Endodermal cell (in vitro differentiated cells): ENCODE data around the gene GPA33. TPM values are rescaled to one million over a fixed set of nuclear protein-coding genes. Genes with fewer than 3 reads are reported as not detected.

Experiments
- DNase-seq: peaks from one replicate; pipeline ENCODE4 v3.0.0-alpha.2; 2017
- H3K27ac ChIP-seq: 2 replicates; pipeline ENCODE4 v1.5.1; 2013; ENCODE audit warnings: mild to moderate bottlenecking, low read depth, low read length, moderate library complexity
- H3K27me3 ChIP-seq: 2 replicates; pipeline ENCODE4 v1.6.1; 2013; ENCODE audit warnings: mild to moderate bottlenecking, low read length, moderate library complexity; ENCODE audit not compliant: insufficient read depth, control insufficient read depth, poor library complexity, severe bottlenecking
- H3K36me3 ChIP-seq: 2 replicates; pipeline ENCODE4 v1.7.0; 2013; ENCODE audit warnings: mild to moderate bottlenecking, low read length, moderate library complexity; ENCODE audit not compliant: control insufficient read depth, insufficient read depth
- H3K4me1 ChIP-seq: one replicate; pipeline ENCODE4 v1.7.0; 2013; ENCODE audit warnings: low read length; ENCODE audit not compliant: control insufficient read depth, insufficient read depth
- H3K4me3 ChIP-seq: 2 replicates; pipeline ENCODE4 v1.5.1; 2013; ENCODE audit warnings: mild to moderate bottlenecking, low read length, moderate library complexity
- H3K9ac ChIP-seq: 2 replicates; pipeline ENCODE4 v1.6.1; 2013; ENCODE audit warnings: mild to moderate bottlenecking, low read length, moderate library complexity; ENCODE audit not compliant: poor library complexity, severe bottlenecking; ENCODE audit errors: extremely low read depth
- H3K9me3 ChIP-seq: 2 replicates; pipeline ENCODE4 v1.6.1; 2013; ENCODE audit warnings: mild to moderate bottlenecking, low read length, moderate library complexity; ENCODE audit not compliant: control insufficient read depth
- H3K27ac Mint-ChIP-seq: 2 replicates; pipeline ENCODE4 v1.8.0; 2020; ENCODE audit warnings: mixed read lengths
- H3K27me3 Mint-ChIP-seq: 2 replicates; pipeline ENCODE4 v1.8.0; 2021; ENCODE audit warnings: mild to moderate bottlenecking, mixed read lengths; ENCODE audit not compliant: insufficient read depth
- H3K36me3 Mint-ChIP-seq: 2 replicates; pipeline ENCODE4 v1.8.0; 2020; ENCODE audit warnings: low read depth, mixed read lengths
- H3K4me1 Mint-ChIP-seq: 2 replicates; pipeline ENCODE4 v1.8.0; 2020; ENCODE audit warnings: mixed read lengths
- H3K4me3 Mint-ChIP-seq: 2 replicates; pipeline ENCODE4 v1.8.0; 2020; ENCODE audit warnings: mild to moderate bottlenecking, moderate library complexity, mixed read lengths
- H3K9me3 Mint-ChIP-seq: 2 replicates; pipeline ENCODE4 v1.8.0; 2020; ENCODE audit warnings: mild to moderate bottlenecking, mixed read lengths
- WGBS, 2 experiments: methylation state at CpG; one replicate each; pipeline versions ENCODE4 v1.1.5 to v1.1.7; 2013; ENCODE audit warnings: missing lambda C conversion rate in 2 of 2, mixed read lengths in 1 of 2; ENCODE audit not compliant: insufficient coverage in 1 of 2, insufficient read length in 1 of 2; 5-methylcytosine and 5-hydroxymethylcytosine counted together
- total RNA-seq, 2 donors: library from RNA; stranded (reverse); fragmentation: NEBNext Ultra II Directional in 1 of 2; extraction: Animal tissue kit (Norgen Biotek cat#: 25700) in 1 of 2; gene quantifications; 2 replicates in 1 of 2; 3 replicates in 1 of 2; pipeline ENCODE4 v1.2.1, GENCODE V29; 2021
- TF ChIP-seq, protein P1 (sequence below): fragments of 200-600 bp; sonication (generic); conservative IDR thresholded peaks from 2 replicates; pipeline ENCODE4 v1.5.0; 2021; ENCODE audit warnings: antibody characterized with exemption, mild to moderate bottlenecking

GPA33 gene
- total RNA-seq, 2 donors from 2014 or later: 0.37 to 1.5 TPM

DNA sequence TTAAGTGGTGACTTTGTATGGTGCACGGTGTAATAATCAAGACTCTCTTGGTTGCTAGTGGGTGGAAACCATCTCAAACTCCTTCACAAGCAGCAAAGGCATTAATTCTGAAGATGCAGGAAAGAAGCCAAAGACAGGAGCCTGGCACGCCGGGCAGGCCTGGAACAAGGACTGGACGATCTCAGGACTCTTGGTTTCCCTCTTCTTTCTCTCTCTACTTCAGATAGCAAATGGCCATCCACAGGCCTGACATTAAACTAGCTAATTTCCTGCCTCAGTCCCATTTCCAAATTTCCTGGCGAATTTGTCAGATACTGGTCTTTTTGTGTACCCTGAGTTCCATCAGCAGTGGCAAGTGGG, 31.9 kb upstream of the GPA33 start:
- peaks cover 35% of the 10 kb centered on the region for H3K4me1 Mint-ChIP-seq
- no peaks in the 10 kb centered on the region for H3K36me3 Mint-ChIP-seq
- peaks cover 26% of the 10 kb centered on the region for H3K27me3 Mint-ChIP-seq
- 80 to 97% methylated on average over 4 to 5 of the region's 5 CpGs for WGBS, 2 experiments
- peaks cover 19% of the 10 kb centered on the region for H3K4me1 ChIP-seq
- DNase-seq: no peak
- no peaks in the 10 kb centered on the region for H3K36me3 ChIP-seq
- H3K9me3 Mint-ChIP-seq: no peaks in the 10 kb centered on the region
- H3K27me3 ChIP-seq: peaks cover 9% of the 10 kb centered on the region
- peak overlapping the region; percentile 58 for H3K4me3 Mint-ChIP-seq
- H3K4me3 ChIP-seq: no peak overlapping the region
- no peak overlapping the region for H3K9ac ChIP-seq
- H3K9me3 ChIP-seq: no peaks in the 10 kb centered on the region
- no peak overlapping the region for H3K27ac Mint-ChIP-seq
- TF ChIP-seq, protein P1, sequence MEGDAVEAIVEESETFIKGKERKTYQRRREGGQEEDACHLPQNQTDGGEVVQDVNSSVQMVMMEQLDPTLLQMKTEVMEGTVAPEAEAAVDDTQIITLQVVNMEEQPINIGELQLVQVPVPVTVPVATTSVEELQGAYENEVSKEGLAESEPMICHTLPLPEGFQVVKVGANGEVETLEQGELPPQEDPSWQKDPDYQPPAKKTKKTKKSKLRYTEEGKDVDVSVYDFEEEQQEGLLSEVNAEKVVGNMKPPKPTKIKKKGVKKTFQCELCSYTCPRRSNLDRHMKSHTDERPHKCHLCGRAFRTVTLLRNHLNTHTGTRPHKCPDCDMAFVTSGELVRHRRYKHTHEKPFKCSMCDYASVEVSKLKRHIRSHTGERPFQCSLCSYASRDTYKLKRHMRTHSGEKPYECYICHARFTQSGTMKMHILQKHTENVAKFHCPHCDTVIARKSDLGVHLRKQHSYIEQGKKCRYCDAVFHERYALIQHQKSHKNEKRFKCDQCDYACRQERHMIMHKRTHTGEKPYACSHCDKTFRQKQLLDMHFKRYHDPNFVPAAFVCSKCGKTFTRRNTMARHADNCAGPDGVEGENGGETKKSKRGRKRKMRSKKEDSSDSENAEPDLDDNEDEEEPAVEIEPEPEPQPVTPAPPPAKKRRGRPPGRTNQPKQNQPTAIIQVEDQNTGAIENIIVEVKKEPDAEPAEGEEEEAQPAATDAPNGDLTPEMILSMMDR: no peak
- H3K27ac ChIP-seq: no peak overlapping the region

DNA sequence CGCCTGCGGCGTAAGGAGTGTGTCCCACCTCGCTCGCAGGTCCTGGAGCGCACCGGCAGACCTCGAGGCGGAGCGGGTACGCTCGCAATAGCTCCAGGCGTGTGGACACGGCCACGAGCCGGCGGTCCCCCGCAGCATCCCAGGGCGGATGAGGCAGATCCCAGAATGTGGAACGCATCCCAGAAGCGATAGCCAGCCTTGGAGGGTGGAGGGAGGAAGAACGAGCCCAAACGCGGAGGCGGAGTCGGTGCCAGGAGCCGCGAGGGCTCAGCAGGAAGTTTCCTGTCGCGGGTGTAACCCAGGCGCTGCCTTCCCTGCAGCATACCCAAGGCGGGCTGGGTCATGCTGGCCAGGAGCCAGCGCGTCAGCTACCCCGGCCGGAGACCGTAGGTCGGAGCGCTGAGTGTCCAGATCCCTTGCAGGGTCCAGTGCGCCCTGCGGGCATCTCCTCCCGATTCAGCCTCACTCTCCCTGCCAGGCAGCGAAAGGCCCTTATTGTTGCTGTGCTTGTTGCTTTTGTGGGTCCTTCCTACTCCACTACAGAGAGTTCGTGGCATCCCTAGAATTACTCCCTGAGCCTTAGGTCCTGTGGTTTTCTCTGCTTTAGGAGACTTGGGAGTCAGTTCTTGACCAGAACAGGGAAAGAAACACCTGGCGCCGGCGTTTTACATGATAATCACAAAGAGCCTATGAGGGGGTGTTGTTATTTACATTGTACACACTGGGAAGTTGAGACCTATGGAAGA, 31.4 kb upstream of the GPA33 start:
- Histone ChIP-seq H3K9me3 (no peaks in the 10 kb centered on the region), H3K36me3 (no peaks in the 10 kb centered on the region), H3K27ac (no peak overlapping the region), H3K27me3 (peaks cover 9% of the 10 kb centered on the region), H3K4me1 (peaks cover 19% of the 10 kb centered on the region), H3K9ac (no peak overlapping the region), H3K4me3 (peak overlapping the region; percentile 57)
- H3K9me3 Mint-ChIP-seq: no peaks in the 10 kb centered on the region
- peak overlapping the region; percentile 58 for H3K4me3 Mint-ChIP-seq
- H3K27ac Mint-ChIP-seq: no peak overlapping the region
- peak; percentile 86 for DNase-seq
- H3K27me3 Mint-ChIP-seq: peaks cover 22% of the 10 kb centered on the region
- TF ChIP-seq, protein P1: no peak
- H3K4me1 Mint-ChIP-seq: peaks cover 35% of the 10 kb centered on the region
- no peaks in the 10 kb centered on the region for H3K36me3 Mint-ChIP-seq
- 34 to 41% methylated on average over 14 to 47 of the region's 47 CpGs for WGBS, 2 experiments

DNA sequence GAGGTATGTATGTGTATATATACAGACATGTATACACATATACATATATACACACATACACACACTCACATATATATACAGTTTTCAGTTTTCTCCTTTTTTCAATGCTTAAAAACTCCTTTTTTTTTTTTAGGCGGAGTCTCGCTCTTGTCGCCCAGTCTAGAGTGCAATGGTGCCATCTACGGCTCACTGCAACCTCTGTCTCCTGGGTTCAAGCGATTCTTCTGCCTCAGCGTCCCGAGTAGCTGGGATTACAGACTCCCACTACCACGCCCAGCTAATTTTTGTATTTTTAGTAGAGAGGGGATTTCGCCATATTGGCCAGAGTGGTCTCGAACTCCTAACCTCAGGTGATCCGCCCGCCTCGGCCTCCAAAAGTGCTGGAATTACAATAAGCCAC, 30.7 kb upstream of the GPA33 start:
- Histone ChIP-seq H3K27ac (no peak overlapping the region), H3K9me3 (no peaks in the 10 kb centered on the region), H3K27me3 (peaks cover 9% of the 10 kb centered on the region), H3K4me3 (no peak overlapping the region), H3K36me3 (no peaks in the 10 kb centered on the region), H3K9ac (no peak overlapping the region), H3K4me1 (peaks cover 19% of the 10 kb centered on the region)
- no peak for DNase-seq
- Mint-ChIP-seq H3K4me3 (peak overlapping the region; percentile 58), H3K36me3 (no peaks in the 10 kb centered on the region), H3K4me1 (peaks cover 39% of the 10 kb centered on the region), H3K27ac (no peak overlapping the region), H3K9me3 (no peaks in the 10 kb centered on the region), H3K27me3 (peaks cover 17% of the 10 kb centered on the region)
- TF ChIP-seq, protein P1: peak; percentile 7
- WGBS, 2 experiments: 86% methylated on average over 7 to 13 of the region's 13 CpGs
